GM21737 (cell line): ENCODE measurements around the gene SLC35F1.

Experiments
- ATAC-seq: cut with Tn5 transposase; IDR thresholded peaks from one replicate; pipeline ENCODE4 v1.9.1; 2021; ENCODE audit warnings: mild to moderate bottlenecking, moderate library complexity; ENCODE audit not compliant: unreplicated experiment

SLC35F1 gene

DNA sequence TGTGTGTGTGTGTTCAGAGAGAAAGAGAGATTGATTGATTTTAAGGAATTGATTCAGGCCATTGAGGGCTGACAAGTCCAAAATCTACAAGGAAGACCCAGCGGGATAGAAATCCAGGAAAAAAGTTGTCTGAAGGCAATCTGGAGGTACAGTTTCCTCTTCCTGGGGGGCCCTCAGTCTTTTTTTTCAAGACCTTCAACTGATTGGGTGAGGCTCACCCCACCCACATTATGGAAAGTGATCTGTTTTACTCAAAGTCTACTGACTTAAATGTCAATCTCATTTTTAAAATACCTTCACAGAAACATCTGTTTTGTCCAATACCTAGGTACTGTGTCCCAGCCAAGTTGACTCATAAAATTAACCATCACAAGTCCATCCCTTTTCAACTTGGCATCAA is 398.0 kb downstream of the SLC35F1 start:
- ATAC-seq: no peak

DNA sequence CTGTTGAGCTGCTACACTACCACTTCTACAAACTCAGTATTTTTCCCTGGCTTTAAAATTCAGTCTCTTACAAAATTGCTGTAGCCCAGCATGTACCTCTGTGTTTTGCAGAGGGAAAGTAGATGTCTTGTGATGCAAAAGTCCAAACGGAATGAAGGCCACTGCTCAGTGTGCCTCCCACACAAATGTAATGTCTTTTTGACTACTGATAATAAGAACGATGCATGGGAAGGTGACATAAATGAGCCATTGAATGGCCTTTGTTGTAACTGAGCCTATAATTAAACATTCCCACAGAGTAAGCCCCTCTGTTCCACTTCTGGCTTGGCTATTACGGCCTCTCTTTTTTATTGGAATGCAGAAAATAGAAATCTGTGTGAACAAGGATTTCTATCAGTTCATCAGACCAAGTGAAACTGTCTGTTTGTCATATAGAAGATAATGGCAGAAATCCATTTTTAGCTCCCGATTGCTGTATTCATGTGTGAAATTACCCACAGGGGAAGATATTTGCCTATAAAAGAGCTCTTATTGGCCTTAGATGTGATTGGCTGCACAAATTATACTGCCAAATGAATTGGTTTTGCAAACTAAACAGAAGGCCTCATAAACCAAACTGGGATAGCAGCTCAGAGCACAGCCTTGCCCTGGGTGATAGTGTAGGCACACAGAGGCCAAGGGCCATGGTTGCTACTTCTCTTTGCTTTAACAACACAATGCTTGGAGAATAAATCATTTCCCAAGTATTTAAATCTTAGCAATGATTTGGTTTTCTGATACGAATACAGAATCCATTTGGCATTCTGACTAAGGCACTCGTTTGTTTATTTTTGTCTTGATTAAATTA is 399.6 kb downstream of the SLC35F1 start:
- no peak for ATAC-seq

DNA sequence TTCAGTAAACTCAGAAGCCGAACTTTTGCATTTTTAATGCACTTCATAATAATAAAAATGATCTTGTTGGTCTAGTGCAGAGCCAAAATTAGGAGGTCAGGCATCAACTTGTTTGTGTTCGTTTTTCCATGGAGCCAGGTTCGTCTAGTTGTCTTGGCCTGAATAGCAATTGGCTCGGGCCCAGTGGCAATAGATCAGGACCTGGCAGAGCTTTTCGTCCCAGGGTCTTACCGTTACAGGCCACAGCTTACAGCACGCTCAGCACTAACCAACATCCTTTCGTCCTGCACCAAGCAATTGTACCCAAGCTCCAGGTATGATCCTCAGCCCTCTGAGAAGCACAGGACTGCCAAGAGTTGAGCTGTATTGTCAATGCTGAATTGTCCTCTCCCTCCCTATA is 400.5 kb downstream of the SLC35F1 start:
- ATAC-seq: no peak

DNA sequence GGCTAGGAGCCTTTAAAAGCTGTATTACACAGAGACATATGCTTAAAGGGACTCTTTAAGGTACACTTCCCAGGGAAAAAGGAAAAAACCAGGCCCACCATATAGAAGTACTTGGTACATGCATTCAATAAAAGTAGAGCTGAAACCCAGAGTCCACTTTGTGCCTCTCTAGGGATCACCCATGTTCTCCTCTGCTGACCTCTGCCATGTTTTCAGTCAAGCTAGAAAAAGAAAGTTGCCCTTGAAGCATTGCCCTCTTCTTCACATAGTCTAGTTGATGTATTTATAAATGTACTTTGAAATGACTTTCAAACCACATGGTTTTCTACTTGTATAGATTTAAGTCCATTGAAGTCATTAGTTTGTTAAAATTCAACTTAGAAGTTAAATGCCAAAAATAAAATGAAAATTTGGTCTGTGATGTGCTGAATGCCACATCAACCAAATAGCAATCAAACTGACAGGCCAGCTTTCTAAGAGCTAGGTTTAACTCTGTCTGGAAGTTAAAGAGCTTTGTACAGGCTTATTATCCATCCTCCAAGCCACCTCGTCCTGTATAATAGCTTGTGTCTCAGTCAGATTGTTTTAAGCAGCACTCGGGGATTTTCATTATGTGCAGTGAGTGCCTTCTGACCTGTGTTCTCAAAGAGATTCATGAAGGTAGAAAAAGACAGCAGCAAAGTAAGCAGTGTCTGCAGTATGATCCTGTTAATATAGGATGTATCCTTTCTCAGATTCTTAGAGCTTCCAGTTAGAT is 402.5 kb downstream of the SLC35F1 start:
- ATAC-seq: no peak

DNA sequence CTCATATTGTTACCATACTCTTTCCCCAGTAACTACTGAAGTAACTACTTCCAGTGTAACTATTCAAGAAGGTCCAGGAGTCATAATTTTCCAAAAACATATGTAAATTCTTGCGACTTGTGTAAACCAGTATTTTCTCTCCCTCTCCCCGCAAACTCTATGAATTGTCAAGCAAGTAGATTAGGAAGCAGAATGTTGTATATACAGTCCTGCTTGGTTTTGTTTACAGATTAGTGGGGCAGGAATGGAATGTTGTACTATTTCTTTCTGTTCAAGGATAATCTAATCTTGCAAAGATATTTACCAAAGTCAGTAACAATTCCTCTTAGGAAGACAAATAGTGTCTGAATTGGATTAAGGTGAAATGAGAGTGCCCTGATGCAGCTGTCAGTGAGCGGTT is 406.1 kb downstream of the SLC35F1 start:
- no peak for ATAC-seq

DNA sequence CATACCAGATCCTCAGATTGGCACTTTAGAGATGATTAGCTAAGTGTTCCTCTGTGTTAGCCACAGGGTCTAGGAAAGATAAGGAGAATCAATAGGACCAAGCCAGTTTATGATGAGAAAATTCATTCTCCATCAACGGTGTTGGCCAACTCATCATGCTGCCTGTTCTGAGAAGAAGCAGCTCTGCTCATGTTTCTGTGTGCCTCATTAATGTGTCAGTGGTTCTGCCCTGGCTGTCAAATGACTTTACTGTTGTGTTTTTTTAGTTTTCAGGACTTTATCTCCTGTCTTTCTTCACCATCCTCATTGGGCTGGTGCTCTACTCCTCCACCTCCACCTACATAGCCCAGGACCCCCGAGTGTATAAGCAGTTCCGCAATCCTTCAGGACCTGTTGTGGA is 406.7 kb downstream of the SLC35F1 start:
- ATAC-seq: no peak

DNA sequence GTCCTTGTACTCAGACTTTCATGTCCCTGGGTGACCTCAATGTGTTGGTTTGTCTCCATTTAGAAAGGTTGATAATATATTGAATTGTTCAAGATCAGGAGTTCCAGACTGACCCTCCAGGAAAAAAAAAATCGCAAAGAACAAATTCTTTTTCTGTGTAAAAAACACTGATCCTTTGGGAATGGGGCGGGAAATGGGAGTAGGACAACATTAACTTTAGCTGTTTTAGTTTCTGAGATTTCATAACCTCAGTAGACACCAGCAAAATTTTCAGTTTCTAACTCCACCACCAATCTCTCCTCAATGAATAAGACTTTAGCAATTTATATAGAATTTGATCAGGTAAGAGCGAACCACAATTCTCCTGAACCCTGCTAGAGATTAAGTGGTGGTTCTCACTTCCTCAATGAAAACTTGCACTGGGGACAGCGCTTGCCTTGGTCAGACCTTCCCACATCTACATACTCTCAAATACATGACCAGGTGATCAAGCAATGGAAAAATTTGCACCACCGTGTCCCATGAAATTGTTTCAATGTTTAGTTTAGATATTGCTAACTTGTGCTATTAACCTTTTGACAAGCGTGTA is 409.8 kb downstream of the SLC35F1 start:
- no peak for ATAC-seq

DNA sequence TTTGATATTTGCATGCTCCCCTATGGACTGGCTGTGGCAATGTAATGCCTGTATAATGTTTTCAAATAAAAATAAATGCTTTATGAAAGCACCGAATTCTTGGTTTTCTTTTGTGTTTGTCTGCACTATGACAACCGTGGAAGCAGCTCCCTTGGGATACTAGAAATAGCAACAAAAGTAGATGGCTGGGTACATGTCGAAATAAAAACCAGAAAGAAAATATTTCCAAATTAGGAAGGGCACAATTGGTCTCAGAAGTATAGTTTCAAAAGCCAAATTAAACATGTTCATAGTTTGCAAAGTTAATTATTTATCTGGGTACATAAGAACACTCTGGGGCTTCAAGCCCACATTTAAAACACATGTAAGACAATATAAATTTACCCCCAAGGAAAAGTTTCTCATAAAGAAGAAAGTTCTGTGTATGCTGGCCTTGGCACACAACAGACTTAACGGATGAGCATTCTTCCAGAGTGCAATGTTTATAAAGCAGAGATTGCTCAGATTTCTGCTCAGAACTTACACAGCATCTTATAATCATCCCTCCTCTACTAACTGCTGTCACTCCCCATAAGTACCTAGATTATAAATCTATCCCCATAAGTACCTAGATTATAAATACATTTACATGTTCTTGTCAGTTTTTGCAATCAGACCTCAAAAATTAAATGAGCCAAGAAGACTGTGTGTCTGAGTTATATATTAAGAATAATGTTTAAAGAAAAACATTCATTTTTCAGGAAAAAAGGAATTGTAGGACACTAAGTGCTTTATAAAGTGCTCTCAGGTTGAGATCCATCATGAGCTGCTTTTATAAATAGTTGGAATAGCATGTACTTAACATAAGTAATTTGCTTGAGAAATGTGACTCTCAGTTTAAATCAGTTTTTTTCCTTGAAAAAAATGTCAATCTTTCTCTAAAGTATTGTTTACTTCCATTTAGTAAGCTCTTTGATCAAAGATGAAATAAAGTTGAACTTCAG is 410.8 kb downstream of the SLC35F1 start:
- no peak for ATAC-seq

DNA sequence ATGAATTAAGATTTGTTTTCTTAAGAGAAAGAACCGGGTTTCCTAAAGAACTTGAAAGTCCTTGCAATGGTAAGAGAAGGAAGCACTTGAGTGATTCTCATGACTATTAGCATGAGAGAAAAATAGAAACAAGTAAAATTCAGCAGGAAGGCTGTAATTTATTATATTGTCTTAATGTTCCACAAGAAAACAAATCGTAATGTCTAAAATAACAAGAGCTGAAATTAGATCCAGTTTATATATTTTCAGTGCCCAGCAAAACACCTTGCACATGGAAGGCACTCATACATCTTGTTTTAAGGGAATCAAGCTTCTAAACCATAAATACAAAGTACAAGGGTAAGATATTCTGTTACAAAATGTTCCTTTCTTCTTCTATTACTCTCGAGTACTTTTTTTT is 411.6 kb downstream of the SLC35F1 start:
- no peak for ATAC-seq

DNA sequence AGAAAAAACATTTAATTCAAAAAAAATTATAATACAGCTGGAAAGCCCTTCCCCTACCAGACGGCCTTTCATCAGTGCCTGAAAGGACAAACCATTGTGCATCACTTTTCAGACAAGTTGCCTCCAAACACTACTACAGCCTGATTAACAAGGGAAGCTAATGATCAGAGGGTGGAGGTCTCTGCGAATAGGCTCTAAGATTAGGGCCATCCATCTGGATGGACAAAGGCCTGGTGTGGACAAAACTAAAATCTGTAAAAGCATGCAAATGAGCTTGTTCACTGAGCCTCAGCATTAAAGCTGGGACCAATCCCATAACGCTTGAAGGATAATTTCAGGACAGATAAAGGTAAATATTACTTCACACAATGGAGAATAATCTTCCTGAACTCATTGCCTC is 412.4 kb downstream of the SLC35F1 start:
- ATAC-seq: no peak

DNA sequence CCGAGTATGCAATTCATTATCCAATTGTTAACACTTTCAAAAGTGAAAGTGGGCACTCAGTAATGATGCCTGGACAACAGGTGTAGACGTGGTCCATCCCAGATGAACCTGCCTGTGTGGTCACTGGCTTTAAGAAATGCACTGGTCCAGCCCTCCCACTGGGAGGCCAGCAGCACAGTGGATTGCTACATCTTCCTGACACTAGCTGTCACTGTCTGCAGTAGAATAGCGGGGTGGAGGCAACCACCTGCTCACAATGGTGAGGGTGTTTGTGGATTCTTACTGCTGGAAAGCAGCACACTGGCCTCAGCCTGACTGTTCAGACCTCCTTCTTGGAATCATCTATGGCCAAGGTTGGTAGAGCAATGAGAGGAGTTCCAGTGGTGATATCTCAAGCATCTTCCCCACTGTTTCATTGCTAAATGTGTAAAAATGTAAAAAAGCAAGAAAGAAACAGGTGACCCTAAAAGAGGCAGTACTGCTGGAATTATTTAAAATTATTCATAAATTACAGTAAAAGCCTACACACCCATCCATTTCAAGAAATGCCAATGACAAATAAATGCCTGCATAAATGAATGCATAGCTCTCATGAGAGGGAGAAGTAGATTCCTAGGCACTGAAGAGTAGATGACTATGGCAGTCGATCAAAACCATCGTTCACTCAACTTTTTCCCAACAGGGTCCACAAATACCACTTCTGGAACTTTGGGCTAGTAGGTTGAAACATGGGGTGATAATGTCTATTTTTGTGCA is 413.0 kb downstream of the SLC35F1 start:
- no peak for ATAC-seq

DNA sequence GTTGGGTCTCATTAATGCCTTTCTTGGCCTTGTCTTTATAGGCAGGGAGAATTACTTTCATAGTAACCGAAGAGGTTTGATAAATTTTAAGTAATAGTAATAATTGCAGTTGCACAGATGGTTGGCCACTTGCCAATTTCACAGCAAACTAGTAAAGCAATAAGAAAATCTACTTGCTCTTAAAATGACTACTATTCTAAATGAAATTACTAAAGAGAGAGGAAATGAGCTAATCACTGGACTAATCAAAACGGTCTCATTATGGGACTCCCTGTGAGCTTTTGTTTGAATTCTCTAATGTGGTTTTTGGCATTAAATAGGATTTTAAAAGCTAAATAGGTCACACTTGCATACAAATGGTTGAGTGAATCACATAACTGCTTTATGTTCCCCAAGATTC is 413.6 kb downstream of the SLC35F1 start:
- ATAC-seq: no peak

DNA sequence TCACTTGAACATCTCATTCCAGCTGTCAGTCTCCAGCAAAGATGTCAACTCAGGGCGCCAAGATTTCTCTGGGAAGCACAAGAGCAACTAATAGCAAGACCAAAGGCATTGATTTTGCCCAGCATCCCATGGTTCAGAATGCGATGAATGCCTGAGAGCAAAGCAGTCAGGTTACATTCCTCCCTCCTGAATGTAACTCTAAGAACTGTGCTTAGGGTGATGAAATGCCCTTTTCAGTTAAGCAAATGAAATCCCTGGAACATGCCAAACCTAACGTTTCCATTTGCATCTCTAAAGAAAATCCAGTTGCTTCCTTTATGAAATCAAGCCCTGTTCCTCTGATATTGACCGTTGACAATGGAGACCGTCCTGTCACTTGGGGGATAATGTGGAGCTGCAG is 417.1 kb downstream of the SLC35F1 start:
- no peak for ATAC-seq

DNA sequence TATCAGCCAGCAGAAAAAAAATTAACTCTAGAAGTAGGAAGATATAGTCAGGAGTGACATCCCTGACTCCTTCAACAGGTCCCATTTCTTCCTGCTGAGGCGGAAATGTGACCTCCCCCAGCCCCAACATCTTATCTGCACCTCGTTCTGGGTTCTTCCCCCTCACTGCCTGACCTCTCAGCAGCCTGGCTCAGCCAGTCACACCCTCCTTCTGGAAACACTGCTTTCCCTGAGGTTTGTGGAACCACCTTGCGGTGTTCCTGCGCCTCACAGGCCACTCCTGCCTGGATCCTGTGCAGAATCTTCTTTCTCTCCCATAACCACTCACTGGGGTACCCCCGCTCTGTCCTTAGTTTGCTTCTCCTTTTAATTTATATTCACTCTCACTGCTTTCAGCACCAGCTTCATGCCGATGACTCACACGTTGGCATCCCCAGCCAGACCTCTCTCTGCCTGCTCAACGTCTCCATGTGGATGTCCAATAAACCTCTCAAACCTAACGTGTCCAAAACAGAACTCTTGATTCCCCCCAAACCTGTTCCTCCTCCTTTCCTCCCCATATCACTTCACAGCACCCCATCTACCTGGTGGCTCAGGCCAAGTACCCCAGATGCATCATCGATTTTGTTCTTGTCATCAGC is 418.3 kb downstream of the SLC35F1 start:
- no peak for ATAC-seq

DNA sequence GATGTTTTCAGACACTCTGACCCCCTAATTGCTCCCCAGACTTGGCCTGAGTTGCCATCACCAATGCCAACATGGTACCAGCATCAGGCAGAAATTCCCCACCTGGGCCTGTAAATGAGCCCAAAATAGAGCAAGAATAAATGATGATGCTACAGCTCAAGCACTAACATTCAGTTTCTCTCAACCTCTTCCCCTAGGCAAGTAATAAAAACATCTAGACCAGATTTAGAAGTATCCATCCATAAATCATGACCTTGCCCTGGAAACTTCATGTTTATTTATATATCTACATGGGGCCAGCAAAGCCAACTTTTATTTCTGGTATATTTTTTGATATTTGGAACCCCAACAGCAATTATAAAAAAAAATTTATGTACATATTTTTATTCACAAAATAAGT is 419.6 kb downstream of the SLC35F1 start:
- ATAC-seq: no peak

DNA sequence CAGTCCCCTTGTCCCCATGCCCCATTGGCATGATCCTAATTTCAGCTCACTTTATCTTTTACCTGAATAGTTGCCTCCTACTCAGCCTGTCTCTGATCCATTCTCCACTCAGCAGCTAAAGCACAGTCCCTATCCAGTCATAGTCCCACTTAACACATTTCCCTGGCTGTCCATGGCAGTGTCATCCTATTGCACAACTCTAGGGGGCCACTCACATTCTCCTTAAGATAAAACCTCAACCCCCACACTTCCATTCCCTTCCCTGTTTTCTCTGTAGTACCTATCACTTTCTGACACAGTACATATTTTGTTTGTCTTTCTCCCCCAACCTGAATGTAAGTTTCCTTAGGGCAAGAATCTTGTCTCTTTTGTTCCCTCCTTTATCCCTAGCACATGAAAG is 420.2 kb downstream of the SLC35F1 start:
- ATAC-seq: no peak

DNA sequence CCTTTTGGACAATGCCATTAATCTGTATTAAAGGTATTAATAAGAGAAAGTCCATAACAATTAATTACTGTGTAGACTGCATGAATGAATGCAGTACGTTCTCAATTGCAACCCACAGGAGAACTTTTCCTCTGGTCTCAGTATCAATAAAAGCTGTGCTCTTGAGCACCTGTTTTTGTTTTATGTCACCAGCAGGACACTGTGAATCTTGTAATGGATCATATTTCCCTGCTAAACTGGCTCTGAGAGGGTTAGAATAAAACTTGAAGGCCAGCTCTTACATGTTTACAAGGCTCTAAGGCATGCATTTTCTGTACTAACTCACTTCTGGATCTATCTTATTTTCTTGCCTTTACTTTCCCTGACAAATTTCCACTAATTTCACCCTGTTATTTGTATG is 426.7 kb downstream of the SLC35F1 start:
- no peak for ATAC-seq

DNA sequence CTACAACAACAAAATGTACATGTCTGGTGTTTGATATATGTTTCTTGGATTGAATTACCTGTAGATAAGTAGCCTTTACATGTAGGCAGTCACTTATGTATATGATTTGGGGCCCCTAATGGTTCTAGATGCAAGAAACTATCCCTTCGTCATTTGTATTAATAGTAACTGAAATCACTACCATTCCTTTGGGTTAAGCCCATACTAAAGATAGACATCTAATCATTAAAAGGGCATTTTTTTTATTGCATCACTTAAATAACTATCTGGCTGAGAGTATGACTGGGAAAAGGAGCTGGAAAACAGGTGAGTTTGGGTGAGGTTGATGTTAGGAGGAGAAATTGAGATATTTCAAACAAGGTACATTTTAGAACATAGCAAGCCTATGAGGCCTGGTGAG is 427.6 kb downstream of the SLC35F1 start:
- ATAC-seq: no peak

DNA sequence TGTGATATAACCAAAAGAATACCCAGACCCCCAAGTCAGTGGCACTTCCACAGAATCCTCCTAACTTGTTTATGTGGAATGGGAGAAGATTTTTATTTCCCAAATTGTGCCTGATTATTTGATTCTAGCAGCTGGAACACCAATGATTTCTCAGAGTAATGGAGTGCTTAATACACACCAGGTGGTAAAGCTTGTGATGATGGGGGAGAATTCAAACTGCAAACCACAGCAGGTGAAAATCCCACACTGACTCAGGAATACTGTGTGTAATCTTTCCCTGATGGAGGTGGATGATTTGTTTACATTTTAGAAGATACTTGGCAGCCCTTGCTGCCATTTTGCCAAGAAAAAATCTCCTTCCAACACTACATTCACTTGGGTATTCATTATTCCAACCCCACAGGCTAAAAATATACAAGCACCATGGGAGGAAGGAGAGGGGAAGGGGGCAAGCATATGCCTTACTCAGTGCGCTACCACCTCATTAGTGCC is 428.3 kb downstream of the SLC35F1 start:
- no peak for ATAC-seq
